Mesenchymal stem cell (in vitro differentiated cells and primary cell): Measurements from ENCODE around the gene PKLR.

Experiments used
- DNase-seq: peaks from one replicate; pipeline ENCODE4 v3.0.0-alpha.2; 2013
- H2AFZ ChIP-seq: one replicate; pipeline ENCODE4 v1.6.1; 2013; ENCODE audit warnings: low read depth, mild to moderate bottlenecking, control low read depth, inconsistent platforms, low read length, moderate library complexity
- H2AK5ac ChIP-seq: 2 replicates; pipeline ENCODE4 v1.6.1; 2013; ENCODE audit warnings: low read length, moderate library complexity, mild to moderate bottlenecking, inconsistent platforms; ENCODE audit not compliant: severe bottlenecking
- H2BK120ac ChIP-seq: one replicate; pipeline ENCODE4 v1.6.1; 2013; ENCODE audit warnings: low read depth, mild to moderate bottlenecking, inconsistent platforms, low read length, moderate library complexity
- H2BK12ac ChIP-seq, 2 experiments: one replicate each; pipeline ENCODE4 v1.6.1; 2013; ENCODE audit warnings: inconsistent platforms in 2 of 2, low read length in 2 of 2, mild to moderate bottlenecking in 2 of 2, moderate library complexity in 2 of 2, control low read depth in 1 of 2
- H2BK15ac ChIP-seq: one replicate; pipeline ENCODE4 v1.6.1; 2013; ENCODE audit warnings: mild to moderate bottlenecking, low read depth, inconsistent platforms; ENCODE audit not compliant: poor library complexity, severe bottlenecking
- H2BK5ac ChIP-seq: 2 replicates; pipeline ENCODE4 v1.6.1; 2013; ENCODE audit warnings: low read depth, mild to moderate bottlenecking, low read length, control low read depth, inconsistent platforms; ENCODE audit not compliant: poor library complexity, severe bottlenecking
- H3K14ac ChIP-seq, 2 experiments: one replicate each; pipeline ENCODE4 v1.6.1; 2013; ENCODE audit warnings: inconsistent platforms in 2 of 2, low read length in 2 of 2, control low read depth in 1 of 2, mild to moderate bottlenecking in 1 of 2, moderate library complexity in 1 of 2
- H3K18ac ChIP-seq, 2 experiments: one replicate each; pipeline ENCODE4 v1.6.1; 2013; ENCODE audit warnings: inconsistent platforms in 2 of 2, low read length in 2 of 2, control low read depth in 1 of 2, low read depth in 1 of 2, mild to moderate bottlenecking in 1 of 2
- H3K23ac ChIP-seq, 2 experiments: one replicate each; pipeline ENCODE4 v1.6.1; 2013; ENCODE audit warnings: inconsistent platforms in 2 of 2, low read length in 2 of 2, mild to moderate bottlenecking in 2 of 2, moderate library complexity in 2 of 2, control low read depth in 1 of 2
- H3K27ac ChIP-seq: 2 replicates; pipeline ENCODE4 v1.5.1; 2013; ENCODE audit warnings: mild to moderate bottlenecking, moderate library complexity, low read length, control low read depth, inconsistent platforms; ENCODE audit not compliant: poor library complexity, severe bottlenecking
- H3K27me3 ChIP-seq, 2 experiments: 2 replicates each; pipeline versions ENCODE4 v1.6.1 to v1.7.0; 2013; ENCODE audit warnings: low read length in 2 of 2, mild to moderate bottlenecking in 2 of 2, moderate library complexity in 2 of 2, control low read depth in 1 of 2, inconsistent platforms in 1 of 2; ENCODE audit not compliant: control insufficient read depth in 1 of 2, insufficient read depth in 1 of 2
- H3K36me3 ChIP-seq, 2 experiments: 2 replicates each; pipeline versions ENCODE4 v1.6.1 to v1.7.0; 2013; ENCODE audit warnings: low read length in 2 of 2, control low read depth in 1 of 2, inconsistent platforms in 1 of 2, low read depth in 1 of 2, mild to moderate bottlenecking in 1 of 2; ENCODE audit not compliant: insufficient read depth in 2 of 2, control insufficient read depth in 1 of 2
- H3K4ac ChIP-seq, 2 experiments: one replicate each; pipeline ENCODE4 v1.6.1; 2013; ENCODE audit warnings: inconsistent platforms in 2 of 2, low read length in 2 of 2, mild to moderate bottlenecking in 2 of 2, moderate library complexity in 2 of 2, control low read depth in 1 of 2, low read depth in 1 of 2
- H3K4me1 ChIP-seq: 2 replicates; pipeline ENCODE4 v1.6.1; 2013; ENCODE audit warnings: low read depth, low read length, control low read depth; ENCODE audit not compliant: control insufficient read depth, insufficient read depth
- H3K4me2 ChIP-seq: 2 replicates; pipeline ENCODE4 v1.6.1; 2013; ENCODE audit warnings: low read length, mild to moderate bottlenecking, inconsistent platforms; ENCODE audit not compliant: poor library complexity, severe bottlenecking
- H3K4me3 ChIP-seq, 2 experiments: 2 replicates each; pipeline versions ENCODE4 v1.5.1 to v1.7.0; 2013; ENCODE audit warnings: low read length in 2 of 2, mild to moderate bottlenecking in 2 of 2, control low read depth in 1 of 2, low read depth in 1 of 2; ENCODE audit not compliant: insufficient read depth in 1 of 2
- H3K79me1 ChIP-seq: replicated peaks from 2 replicates; pipeline ENCODE4 v1.6.1; 2013; ENCODE audit warnings: mild to moderate bottlenecking, control low read depth, low read length, inconsistent platforms; ENCODE audit not compliant: poor library complexity, severe bottlenecking
- H3K9ac ChIP-seq: 2 replicates; pipeline ENCODE4 v1.7.0; 2013; ENCODE audit warnings: mild to moderate bottlenecking, low read length, moderate library complexity
- H3K9me3 ChIP-seq: 2 replicates; pipeline ENCODE4 v1.7.0; 2013; ENCODE audit warnings: mild to moderate bottlenecking, low read length; ENCODE audit not compliant: control insufficient read depth
- H4K8ac ChIP-seq: one replicate; pipeline ENCODE4 v1.6.1; 2013; ENCODE audit warnings: inconsistent platforms, mild to moderate bottlenecking, low read length, moderate library complexity
- H4K91ac ChIP-seq: one replicate; pipeline ENCODE4 v1.6.1; 2013; ENCODE audit warnings: mild to moderate bottlenecking, low read length, inconsistent platforms
- WGBS: methylation state at CpG from one replicate; pipeline ENCODE4 v1.1.7; 2013; ENCODE audit warnings: mixed read lengths; 5-methylcytosine and 5-hydroxymethylcytosine counted together

The PKLR gene

DNA sequence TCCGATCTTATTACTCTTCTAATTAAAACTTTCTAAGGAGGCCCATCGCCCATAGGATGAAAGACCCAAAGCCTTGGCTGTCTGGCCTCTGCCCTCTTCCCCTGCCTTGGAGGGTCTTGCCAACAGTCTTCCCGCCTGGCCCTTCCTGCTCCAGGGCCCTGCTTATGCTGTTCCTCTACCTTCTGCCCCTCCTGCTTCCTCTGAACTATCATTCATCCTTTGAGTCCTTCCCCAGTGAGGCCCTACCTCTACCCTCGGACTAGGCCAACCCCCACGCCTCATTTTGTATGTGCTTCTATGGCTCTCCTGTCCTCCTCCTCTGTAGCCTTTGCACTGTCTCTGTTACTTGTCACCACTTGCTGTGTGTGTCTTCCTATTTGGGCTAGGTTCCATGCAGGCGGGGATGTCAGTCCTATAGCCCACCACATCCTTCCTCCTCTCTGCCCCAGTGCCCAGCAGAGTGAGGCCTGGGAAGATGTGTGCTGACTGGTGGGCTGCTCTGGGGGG lies 24.8 kb upstream of the PKLR start:
- peak overlapping the region; percentile 46 for H4K8ac ChIP-seq
- no peak for DNase-seq
- H2BK5ac ChIP-seq, result no peak overlapping the region
- no peak overlapping the region for H3K14ac ChIP-seq
- 89% methylated on average over 5 of the region's 6 CpGs for WGBS
- H3K27ac ChIP-seq, result no peak overlapping the region
- no peak overlapping the region for H2AFZ ChIP-seq
- peaks cover 24% of the 10 kb centered on the region for H3K79me1 ChIP-seq
- no peaks in the 10 kb centered on the region for H3K27me3 ChIP-seq
- H3K9ac ChIP-seq, result peak overlapping the region; percentile 94
- peaks cover 27% of the 10 kb centered on the region for H3K4me1 ChIP-seq
- no peak overlapping the region for H2BK15ac ChIP-seq
- no peak overlapping the region for H3K4ac ChIP-seq
- no peak overlapping the region for H2BK120ac ChIP-seq
- no peak overlapping the region for H2AK5ac ChIP-seq
- H4K91ac ChIP-seq, result no peak overlapping the region
- peak overlapping the region in 1 of 2 experiments; percentile 97 for H3K4me3 ChIP-seq
- peaks cover 42 to 47% of the 10 kb centered on the region in 2 experiments for H3K36me3 ChIP-seq
- no peak overlapping the region for H3K4me2 ChIP-seq
- H3K18ac ChIP-seq, result no peak overlapping the region
- H2BK12ac ChIP-seq, result peak overlapping the region in 1 of 2 experiments; percentile 6
- no peak overlapping the region for H3K23ac ChIP-seq
- H3K9me3 ChIP-seq, result no peaks in the 10 kb centered on the region

DNA sequence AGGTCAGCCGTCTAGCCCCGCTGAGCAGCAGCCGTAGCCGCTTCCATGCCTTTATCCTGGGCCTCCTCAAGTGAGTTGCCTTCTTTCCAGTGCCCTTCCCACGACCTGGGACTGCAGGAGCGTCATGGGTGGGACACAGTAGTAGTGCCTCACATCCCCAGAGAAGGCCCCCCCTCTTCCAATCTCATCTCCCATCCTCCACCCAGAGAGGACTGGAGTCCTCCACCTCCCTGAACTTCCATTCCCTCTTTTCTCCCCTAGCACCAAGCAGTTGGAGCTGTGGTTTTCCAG lies 24.3 kb upstream of the PKLR start:
- no peak overlapping the region for H3K27ac ChIP-seq
- H3K27me3 ChIP-seq, result no peaks in the 10 kb centered on the region
- H3K4ac ChIP-seq, result peak overlapping the region; percentile 29 to 35

DNA sequence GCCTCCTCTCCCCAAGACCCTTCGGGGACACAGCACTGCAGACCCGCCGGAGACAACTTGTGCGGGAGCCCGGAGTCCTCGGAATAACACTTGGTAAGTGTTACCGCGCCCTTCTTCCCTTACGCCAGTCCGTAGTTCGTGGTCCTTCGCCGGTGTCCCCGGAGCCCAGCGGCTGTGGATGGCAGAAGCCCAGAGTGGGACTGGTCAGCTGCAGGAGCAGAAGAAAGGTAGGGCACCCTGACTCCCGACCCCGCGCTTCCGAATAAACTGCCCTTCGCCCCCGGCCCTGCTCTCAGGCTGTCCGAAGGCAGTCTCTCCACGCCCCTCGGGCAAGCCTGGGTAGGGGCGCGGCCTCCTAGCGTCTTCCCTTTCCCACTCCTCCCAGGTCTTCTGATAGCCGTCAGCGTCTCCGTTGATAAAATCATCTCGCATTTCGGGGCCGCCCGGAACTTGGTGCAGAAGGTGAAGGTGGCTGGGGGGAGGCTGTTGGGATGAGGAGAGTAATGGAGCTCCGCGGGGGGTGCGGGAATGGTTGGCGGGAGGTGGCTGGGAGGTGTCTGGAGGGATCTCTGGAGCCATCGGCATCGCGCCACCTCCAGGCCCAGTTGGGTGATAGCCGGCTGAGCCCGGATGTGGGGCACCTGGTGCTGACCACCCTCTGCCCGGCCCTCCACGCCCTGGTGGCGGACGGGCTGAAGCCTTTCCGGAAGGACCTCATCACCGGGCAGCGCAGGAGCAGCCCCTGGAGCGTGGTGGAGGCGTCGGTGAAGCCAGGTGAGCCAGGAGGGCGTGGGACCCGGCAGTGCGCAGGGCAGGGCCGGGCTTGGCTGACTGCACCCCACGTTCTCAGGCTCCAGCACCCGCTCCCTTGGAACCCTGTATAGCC lies 23.7 kb upstream of the PKLR start:
- Histone ChIP-seq H3K18ac (peak overlapping the region; percentile 66 to 88), H4K91ac (peak overlapping the region; percentile 22), H4K8ac (peak overlapping the region; percentile 67), H2BK120ac (peak overlapping the region; percentile 19), H3K23ac (peak overlapping the region in 1 of 2 experiments; percentile 86), H3K4me2 (peak overlapping the region; percentile 57), H3K14ac (peak overlapping the region in 1 of 2 experiments; percentile 89), H3K4ac (peak overlapping the region; percentile 29 to 91), H2BK12ac (peak overlapping the region in 1 of 2 experiments; percentile 49), H3K4me3 (peak overlapping the region; percentile 63 to 97), H2BK5ac (no peak overlapping the region), H3K27me3 (no peaks in the 10 kb centered on the region), H3K36me3 (peaks cover 36 to 45% of the 10 kb centered on the region in 2 experiments), H3K4me1 (peaks cover 34% of the 10 kb centered on the region), H2BK15ac (peak overlapping the region; percentile 83), H3K9me3 (no peaks in the 10 kb centered on the region), H3K27ac (peak overlapping the region; percentile 62), H3K79me1 (peaks cover 29% of the 10 kb centered on the region), H2AFZ (peak overlapping the region; percentile 68), H3K9ac (peak overlapping the region; percentile 94), H2AK5ac (no peak overlapping the region)
- WGBS, result 8% methylated on average over 44 of the region's 59 CpGs
- peak; percentile 76 for DNase-seq

More for the DNA sequence above, 24.3 kb upstream of the PKLR start:
- H4K8ac ChIP-seq, result peak overlapping the region; percentile 67
- DNase-seq, result no peak
- no peaks in the 10 kb centered on the region for H3K9me3 ChIP-seq
- no peak overlapping the region for H2BK15ac ChIP-seq
- H3K4me3 ChIP-seq, result peak overlapping the region; percentile 63 to 97
- H2BK12ac ChIP-seq, result no peak overlapping the region
- peak overlapping the region; percentile 34 to 72 for H3K18ac ChIP-seq
- H3K23ac ChIP-seq, result no peak overlapping the region
- H2BK120ac ChIP-seq, result no peak overlapping the region
- 44% methylated on average over 6 of the region's 6 CpGs for WGBS
- no peak overlapping the region for H2BK5ac ChIP-seq
- no peak overlapping the region for H2AFZ ChIP-seq
- peak overlapping the region; percentile 22 for H4K91ac ChIP-seq
- peak overlapping the region; percentile 94 for H3K9ac ChIP-seq
- H3K14ac ChIP-seq, result peak overlapping the region in 1 of 2 experiments; percentile 50
- no peak overlapping the region for H2AK5ac ChIP-seq
- H3K79me1 ChIP-seq, result peaks cover 23% of the 10 kb centered on the region
- peak overlapping the region; percentile 57 for H3K4me2 ChIP-seq
- peaks cover 42 to 44% of the 10 kb centered on the region in 2 experiments for H3K36me3 ChIP-seq
- H3K4me1 ChIP-seq, result peaks cover 32% of the 10 kb centered on the region

DNA sequence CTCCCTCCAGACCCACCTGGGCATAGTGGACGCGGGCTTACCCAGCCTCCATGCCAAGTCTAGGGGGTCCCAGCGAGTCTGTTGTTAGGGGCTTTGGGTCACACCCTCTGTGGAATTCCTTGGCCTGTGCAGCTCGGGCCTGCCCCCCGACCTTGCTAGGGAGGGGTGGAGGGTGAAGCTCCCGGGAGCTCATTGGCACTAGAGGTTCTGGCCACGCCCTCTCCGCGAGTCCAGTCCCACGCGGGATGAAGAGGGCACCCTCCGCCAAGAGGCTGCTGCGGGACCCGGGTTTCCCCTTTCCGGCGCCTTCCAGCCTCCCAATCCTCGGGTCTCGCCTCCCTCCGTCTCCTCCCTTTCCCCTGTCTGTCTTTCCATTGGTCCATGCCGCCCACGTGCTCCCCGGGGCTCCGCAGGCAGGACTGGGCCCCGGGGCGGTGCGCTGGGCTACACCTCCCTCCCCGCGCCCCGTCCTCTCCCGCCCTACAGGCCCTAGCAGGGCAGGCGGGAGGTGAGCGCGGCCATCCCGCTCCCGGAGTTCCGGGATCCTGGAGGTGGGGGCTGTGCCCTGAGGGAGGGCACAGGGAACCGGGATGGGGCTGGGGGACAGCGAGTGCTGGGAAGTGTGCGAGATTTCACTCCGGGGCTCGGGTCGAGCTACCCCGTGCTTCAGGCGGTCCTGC lies 22.9 kb upstream of the PKLR start:
- peak overlapping the region in 1 of 2 experiments; percentile 98 for H3K4ac ChIP-seq
- H2BK12ac ChIP-seq, result peak overlapping the region in 1 of 2 experiments; percentile 95
- H3K4me3 ChIP-seq, result peak overlapping the region; percentile 63 to 97
- H3K4me2 ChIP-seq, result peak overlapping the region; percentile 96
- DNase-seq, result peak; percentile 98
- peak overlapping the region in 1 of 2 experiments; percentile 99 for H3K14ac ChIP-seq
- H3K23ac ChIP-seq, result peak overlapping the region in 1 of 2 experiments; percentile 86
- peak overlapping the region; percentile 83 to 98 for H3K18ac ChIP-seq
- peak overlapping the region; percentile 94 for H2BK120ac ChIP-seq
- peaks cover 36% of the 10 kb centered on the region for H3K79me1 ChIP-seq
- peaks cover 39 to 51% of the 10 kb centered on the region in 2 experiments for H3K36me3 ChIP-seq
- peak overlapping the region; percentile 96 for H3K27ac ChIP-seq
- H3K27me3 ChIP-seq, result no peaks in the 10 kb centered on the region
- H2BK5ac ChIP-seq, result peak overlapping the region; percentile 61
- H3K9me3 ChIP-seq, result no peaks in the 10 kb centered on the region
- H3K9ac ChIP-seq, result peak overlapping the region; percentile 94
- H2BK15ac ChIP-seq, result peak overlapping the region; percentile 82
- peak overlapping the region; percentile 92 for H4K8ac ChIP-seq
- no peak overlapping the region for H2AK5ac ChIP-seq
- under 1% methylated on average over 30 of the region's 44 CpGs for WGBS
- H4K91ac ChIP-seq, result peak overlapping the region; percentile 1
- peak overlapping the region; percentile 68 for H2AFZ ChIP-seq
- H3K4me1 ChIP-seq, result peaks cover 34% of the 10 kb centered on the region
